ENCODE results near the gene SMIM24.

The SMIM24 gene

GRCh38 chr19:3496392-3497273 is 16.3 kb upstream of the SMIM24 start:
- no peak for FAIRE-seq

- no peak for FAIRE-seq
Observed at GRCh38 chr19:3494559-3494958, 14.2 kb upstream of the SMIM24 start.

GRCh38 chr19:3494051-3494450 is 13.7 kb upstream of the SMIM24 start:
- no peak for FAIRE-seq

- FAIRE-seq: no peak
Observed at GRCh38 chr19:3493651-3494050, 13.3 kb upstream of the SMIM24 start.

GRCh38 chr19:3492919-3493318 is 12.6 kb upstream of the SMIM24 start:
- FAIRE-seq: no peak

GRCh38 chr19:3492131-3492839 is 12.0 kb upstream of the SMIM24 start:
- no peak for FAIRE-seq

GRCh38 chr19:3491396-3492119 is 11.2 kb upstream of the SMIM24 start:
- no peak for FAIRE-seq

GRCh38 chr19:3483226-3483628 is 2.9 kb upstream of the SMIM24 start, which contains the start of gene SMIM44:
TSS of gene SMIM44 (minus strand) at chr19:3483441. CDS start at chr19:3483403, 38 bp downstream.
- no peak for FAIRE-seq

- no peak for FAIRE-seq
Observed at GRCh38 chr19:3482507-3483225, 2.3 kb upstream of the SMIM24 start.

- no peak for FAIRE-seq
Observed at GRCh38 chr19:3481241-3482090, 1.1 kb upstream of the SMIM24 start.

GRCh38 chr19:3479834-3480215 is 500 bp downstream of the SMIM24 start:
- no peak for FAIRE-seq

- no peak for FAIRE-seq
Observed at GRCh38 chr19:3479177-3479833, 1.0 kb downstream of the SMIM24 start.

- FAIRE-seq: no peak
Observed at GRCh38 chr19:3478409-3479176, 1.7 kb downstream of the SMIM24 start.

GRCh38 chr19:3477951-3478350 is 2.4 kb downstream of the SMIM24 start:
- FAIRE-seq: no peak

GRCh38 chr19:3477506-3477905 is 2.8 kb downstream of the SMIM24 start:
- no peak for FAIRE-seq

GRCh38 chr19:3476830-3477229 is 3.5 kb downstream of the SMIM24 start:
- FAIRE-seq: no peak

- no peak for FAIRE-seq
Observed at GRCh38 chr19:3475449-3475848, 4.9 kb downstream of the SMIM24 start.

GRCh38 chr19:3474614-3475013 is 5.7 kb downstream of the SMIM24 start:
- FAIRE-seq: no peak

GRCh38 chr19:3474010-3474409 is 6.3 kb downstream of the SMIM24 start:
- no peak for FAIRE-seq

GRCh38 chr19:3471954-3472655 is 8.2 kb downstream of the SMIM24 start:
- no peak for FAIRE-seq

Measured in endometrium (tissue), 2 donors.